ENCODE measurements around the gene CCDC51.

The CCDC51 gene

DNA sequence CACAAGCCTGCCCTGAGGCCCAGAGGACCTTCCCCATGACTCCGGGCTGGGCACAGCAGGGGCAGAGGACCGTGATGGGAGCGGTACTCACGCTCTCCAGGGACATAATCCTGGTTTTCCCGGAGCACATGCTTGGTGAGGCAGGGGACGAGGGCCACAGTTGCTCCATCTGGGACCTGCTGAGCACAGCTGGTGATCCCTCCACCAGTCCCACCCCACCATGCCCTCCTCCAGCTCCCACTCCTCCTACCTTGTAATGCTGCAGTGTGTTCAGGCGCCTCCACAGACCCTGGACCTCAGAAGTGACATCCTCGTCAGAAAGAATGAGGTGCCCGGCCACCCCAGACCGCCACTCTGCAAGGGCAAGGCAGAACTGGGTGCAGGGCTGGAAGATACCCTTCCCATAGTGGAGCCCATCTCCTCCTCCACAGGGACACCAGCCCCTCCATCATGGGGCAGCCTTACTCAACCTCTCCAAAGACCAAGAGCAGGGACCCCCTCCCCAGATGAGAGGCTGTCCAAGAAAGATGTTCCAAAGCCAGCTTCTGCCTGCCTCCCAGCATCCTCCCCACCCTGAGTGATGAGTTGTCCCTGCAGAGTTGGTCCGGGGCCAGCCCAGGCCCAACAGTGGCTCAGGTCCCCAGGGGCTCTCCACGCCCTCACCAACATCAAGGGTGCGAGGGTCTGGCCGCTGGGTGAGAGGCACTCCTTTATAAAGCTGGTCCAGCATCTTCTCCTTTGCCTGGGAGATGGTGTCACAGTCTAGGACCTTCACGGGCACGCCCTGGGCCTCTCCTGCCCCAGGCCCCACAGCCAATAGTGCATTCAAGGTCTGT, 29.5 kb downstream of the CCDC51 start:
- TF ChIP-seq ISL1 (CRISPR knock-in tag; IDR thresholded peaks at IDR 0.05): no peak
- no peak for TF ChIP-seq ZNF70 (CRISPR knock-in tag; IDR thresholded peaks at IDR 0.05)
- no peak for TF ChIP-seq SNAI2 (CRISPR knock-in tag; IDR thresholded peaks at IDR 0.05)
- TF ChIP-seq, protein P1, sequence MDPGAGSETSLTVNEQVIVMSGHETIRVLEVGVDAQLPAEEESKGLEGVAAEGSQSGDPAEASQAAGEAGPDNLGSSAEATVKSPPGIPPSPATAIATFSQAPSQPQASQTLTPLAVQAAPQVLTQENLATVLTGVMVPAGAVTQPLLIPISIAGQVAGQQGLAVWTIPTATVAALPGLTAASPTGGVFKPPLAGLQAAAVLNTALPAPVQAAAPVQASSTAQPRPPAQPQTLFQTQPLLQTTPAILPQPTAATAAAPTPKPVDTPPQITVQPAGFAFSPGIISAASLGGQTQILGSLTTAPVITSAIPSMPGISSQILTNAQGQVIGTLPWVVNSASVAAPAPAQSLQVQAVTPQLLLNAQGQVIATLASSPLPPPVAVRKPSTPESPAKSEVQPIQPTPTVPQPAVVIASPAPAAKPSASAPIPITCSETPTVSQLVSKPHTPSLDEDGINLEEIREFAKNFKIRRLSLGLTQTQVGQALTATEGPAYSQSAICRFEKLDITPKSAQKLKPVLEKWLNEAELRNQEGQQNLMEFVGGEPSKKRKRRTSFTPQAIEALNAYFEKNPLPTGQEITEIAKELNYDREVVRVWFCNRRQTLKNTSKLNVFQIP (CRISPR knock-in tag; IDR thresholded peaks at IDR 0.05; ENCODE audit: borderline replicate concordance, low read depth): no peak
- TF ChIP-seq, protein P2, sequence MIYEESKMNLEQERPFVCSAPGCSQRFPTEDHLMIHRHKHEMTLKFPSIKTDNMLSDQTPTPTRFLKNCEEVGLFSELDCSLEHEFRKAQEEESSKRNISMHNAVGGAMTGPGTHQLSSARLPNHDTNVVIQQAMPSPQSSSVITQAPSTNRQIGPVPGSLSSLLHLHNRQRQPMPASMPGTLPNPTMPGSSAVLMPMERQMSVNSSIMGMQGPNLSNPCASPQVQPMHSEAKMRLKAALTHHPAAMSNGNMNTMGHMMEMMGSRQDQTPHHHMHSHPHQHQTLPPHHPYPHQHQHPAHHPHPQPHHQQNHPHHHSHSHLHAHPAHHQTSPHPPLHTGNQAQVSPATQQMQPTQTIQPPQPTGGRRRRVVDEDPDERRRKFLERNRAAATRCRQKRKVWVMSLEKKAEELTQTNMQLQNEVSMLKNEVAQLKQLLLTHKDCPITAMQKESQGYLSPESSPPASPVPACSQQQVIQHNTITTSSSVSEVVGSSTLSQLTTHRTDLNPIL (CRISPR knock-in tag; IDR thresholded peaks at IDR 0.05; ENCODE audit: low read depth): no peak
- TF ChIP-seq ARNTL (CRISPR knock-in tag; IDR thresholded peaks at IDR 0.05; ENCODE audit: borderline replicate concordance, low read depth): no peak
- no peak for TF ChIP-seq TOX (CRISPR knock-in tag; IDR thresholded peaks at IDR 0.05; ENCODE audit: borderline replicate concordance)
- no peak for TF ChIP-seq ZNF8 (CRISPR knock-in tag; IDR thresholded peaks at IDR 0.05)
- TF ChIP-seq RARB (CRISPR knock-in tag; IDR thresholded peaks at IDR 0.05): no peak
- TF ChIP-seq, protein P3, sequence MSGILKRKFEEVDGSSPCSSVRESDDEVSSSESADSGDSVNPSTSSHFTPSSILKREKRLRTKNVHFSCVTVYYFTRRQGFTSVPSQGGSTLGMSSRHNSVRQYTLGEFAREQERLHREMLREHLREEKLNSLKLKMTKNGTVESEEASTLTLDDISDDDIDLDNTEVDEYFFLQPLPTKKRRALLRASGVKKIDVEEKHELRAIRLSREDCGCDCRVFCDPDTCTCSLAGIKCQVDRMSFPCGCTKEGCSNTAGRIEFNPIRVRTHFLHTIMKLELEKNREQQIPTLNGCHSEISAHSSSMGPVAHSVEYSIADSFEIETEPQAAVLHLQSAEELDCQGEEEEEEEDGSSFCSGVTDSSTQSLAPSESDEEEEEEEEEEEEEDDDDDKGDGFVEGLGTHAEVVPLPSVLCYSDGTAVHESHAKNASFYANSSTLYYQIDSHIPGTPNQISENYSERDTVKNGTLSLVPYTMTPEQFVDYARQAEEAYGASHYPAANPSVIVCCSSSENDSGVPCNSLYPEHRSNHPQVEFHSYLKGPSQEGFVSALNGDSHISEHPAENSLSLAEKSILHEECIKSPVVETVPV (CRISPR knock-in tag; IDR thresholded peaks at IDR 0.05): no peak
- TF ChIP-seq TCF4 (CRISPR knock-in tag; IDR thresholded peaks at IDR 0.05; ENCODE audit: borderline replicate concordance): no peak
- TF ChIP-seq ZFP3 (CRISPR knock-in tag; IDR thresholded peaks at IDR 0.05): no peak
- TF ChIP-seq ZFP30 (CRISPR knock-in tag; IDR thresholded peaks at IDR 0.05): no peak
- no peak for TF ChIP-seq ESRRG (CRISPR knock-in tag; IDR thresholded peaks at IDR 0.05)
- TF ChIP-seq CSDC2 (CRISPR knock-in tag; IDR thresholded peaks at IDR 0.05): no peak
- no peak for TF ChIP-seq PPARA (CRISPR knock-in tag; IDR thresholded peaks at IDR 0.05; ENCODE audit: borderline replicate concordance)
- no peak for ATAC-seq

DNA sequence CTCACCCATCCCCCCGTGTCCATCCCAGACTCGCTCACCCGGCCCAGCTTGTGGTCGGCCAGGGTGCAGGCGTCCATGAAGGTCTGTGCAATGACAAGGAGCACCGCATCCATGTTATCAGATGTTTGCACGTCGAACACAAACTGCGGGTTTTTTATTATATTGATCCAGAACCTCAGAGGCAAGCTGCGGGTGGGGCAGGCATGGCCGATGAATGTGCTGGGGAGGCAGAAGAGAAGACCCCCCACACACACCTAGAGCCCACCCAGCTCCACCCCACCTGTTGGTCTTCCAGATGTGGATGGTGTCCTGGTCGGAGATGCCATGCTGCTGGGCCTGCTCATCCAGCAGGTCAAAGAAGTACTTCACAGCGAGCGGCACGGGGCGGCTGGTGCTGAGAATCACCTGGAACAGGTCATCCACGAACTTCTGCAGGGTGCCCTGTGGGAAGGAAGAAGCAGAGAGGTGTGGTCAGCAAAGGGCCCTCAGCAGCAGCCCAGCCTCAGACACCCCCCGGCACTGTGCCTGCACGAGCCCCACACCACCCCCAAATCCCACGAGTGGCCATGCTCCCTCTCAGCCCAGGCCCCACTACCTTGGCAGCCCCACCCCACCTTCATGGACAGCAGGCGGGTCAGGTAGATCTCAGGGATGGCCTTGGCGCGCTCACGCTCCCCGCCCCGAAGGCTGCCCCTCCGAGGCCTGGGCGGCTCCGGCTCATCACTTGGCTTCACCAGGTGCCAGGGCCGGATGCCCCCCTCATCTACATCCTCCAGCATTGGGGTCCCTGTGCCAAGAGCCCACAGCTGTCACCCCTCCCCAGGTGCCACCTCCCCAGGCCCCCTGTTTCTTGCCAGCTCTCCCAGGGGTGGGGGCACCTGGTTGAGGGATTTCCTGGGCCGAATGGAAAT, 30.4 kb downstream of the CCDC51 start:
- TF ChIP-seq CSDC2 (CRISPR knock-in tag; IDR thresholded peaks at IDR 0.05) (no peak), TOX (CRISPR knock-in tag; IDR thresholded peaks at IDR 0.05; ENCODE audit: borderline replicate concordance) (no peak), TCF4 (CRISPR knock-in tag; IDR thresholded peaks at IDR 0.05; ENCODE audit: borderline replicate concordance) (no peak), BACH2 (CRISPR knock-in tag; IDR thresholded peaks at IDR 0.05; ENCODE audit: borderline replicate concordance) (no peak), ISL1 (CRISPR knock-in tag; IDR thresholded peaks at IDR 0.05) (no peak), ARNTL (CRISPR knock-in tag; IDR thresholded peaks at IDR 0.05; ENCODE audit: borderline replicate concordance, low read depth) (no peak), ZNF565 (CRISPR knock-in tag; conservative IDR thresholded peaks at IDR 0.05; ENCODE audit: low read depth) (no peak), ZNF70 (CRISPR knock-in tag; IDR thresholded peaks at IDR 0.05) (no peak), RARB (CRISPR knock-in tag; IDR thresholded peaks at IDR 0.05) (no peak), PPARA (CRISPR knock-in tag; IDR thresholded peaks at IDR 0.05; ENCODE audit: borderline replicate concordance) (no peak)
- TF ChIP-seq, protein P4, sequence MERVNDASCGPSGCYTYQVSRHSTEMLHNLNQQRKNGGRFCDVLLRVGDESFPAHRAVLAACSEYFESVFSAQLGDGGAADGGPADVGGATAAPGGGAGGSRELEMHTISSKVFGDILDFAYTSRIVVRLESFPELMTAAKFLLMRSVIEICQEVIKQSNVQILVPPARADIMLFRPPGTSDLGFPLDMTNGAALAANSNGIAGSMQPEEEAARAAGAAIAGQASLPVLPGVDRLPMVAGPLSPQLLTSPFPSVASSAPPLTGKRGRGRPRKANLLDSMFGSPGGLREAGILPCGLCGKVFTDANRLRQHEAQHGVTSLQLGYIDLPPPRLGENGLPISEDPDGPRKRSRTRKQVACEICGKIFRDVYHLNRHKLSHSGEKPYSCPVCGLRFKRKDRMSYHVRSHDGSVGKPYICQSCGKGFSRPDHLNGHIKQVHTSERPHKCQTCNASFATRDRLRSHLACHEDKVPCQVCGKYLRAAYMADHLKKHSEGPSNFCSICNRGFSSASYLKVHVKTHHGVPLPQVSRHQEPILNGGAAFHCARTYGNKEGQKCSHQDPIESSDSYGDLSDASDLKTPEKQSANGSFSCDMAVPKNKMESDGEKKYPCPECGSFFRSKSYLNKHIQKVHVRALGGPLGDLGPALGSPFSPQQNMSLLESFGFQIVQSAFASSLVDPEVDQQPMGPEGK (CRISPR knock-in tag; IDR thresholded peaks at IDR 0.05; ENCODE audit: borderline replicate concordance): no peak
- no peak; the same call in 2 of the 3 replicates for ATAC-seq

DNA sequence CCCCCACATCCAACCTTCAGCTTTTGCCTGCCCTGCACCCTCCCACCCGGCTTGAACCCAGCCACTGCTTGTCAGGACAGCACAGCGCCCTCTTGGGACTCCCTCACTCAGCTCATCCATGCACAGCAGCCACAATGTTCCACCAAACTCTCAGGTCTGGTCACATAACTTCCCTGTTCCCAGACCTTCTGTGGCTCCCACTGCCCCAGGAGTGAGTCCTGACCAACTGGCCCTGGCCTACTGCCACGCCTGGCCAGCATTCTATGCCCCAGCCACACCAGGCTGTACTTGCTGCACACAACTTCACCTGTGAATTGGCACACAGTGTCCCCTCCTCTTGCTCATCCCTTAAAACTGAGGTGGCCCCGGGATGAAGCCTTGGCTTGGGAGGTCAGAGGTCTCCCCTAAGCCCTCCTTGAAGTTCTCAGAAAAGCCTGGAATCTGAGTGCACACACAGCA, 31.1 kb downstream of the CCDC51 start:
- ATAC-seq: no peak
- TF ChIP-seq, protein P1 (CRISPR knock-in tag; IDR thresholded peaks at IDR 0.05; ENCODE audit: borderline replicate concordance, low read depth): no peak
- TF ChIP-seq ESRRG (CRISPR knock-in tag; IDR thresholded peaks at IDR 0.05) (no peak), TCF4 (CRISPR knock-in tag; IDR thresholded peaks at IDR 0.05; ENCODE audit: borderline replicate concordance) (no peak), BACH2 (CRISPR knock-in tag; IDR thresholded peaks at IDR 0.05; ENCODE audit: borderline replicate concordance) (no peak), RARB (CRISPR knock-in tag; IDR thresholded peaks at IDR 0.05) (no peak), ZFP3 (CRISPR knock-in tag; IDR thresholded peaks at IDR 0.05) (no peak), SNAI2 (CRISPR knock-in tag; IDR thresholded peaks at IDR 0.05) (no peak), PPARA (CRISPR knock-in tag; IDR thresholded peaks at IDR 0.05; ENCODE audit: borderline replicate concordance) (no peak), GLIS3 (CRISPR knock-in tag; IDR thresholded peaks at IDR 0.05) (no peak), OSR1 (CRISPR knock-in tag; IDR thresholded peaks at IDR 0.05) (no peak), CSDC2 (CRISPR knock-in tag; IDR thresholded peaks at IDR 0.05) (no peak), TOX (CRISPR knock-in tag; IDR thresholded peaks at IDR 0.05; ENCODE audit: borderline replicate concordance) (no peak), ZFP30 (CRISPR knock-in tag; IDR thresholded peaks at IDR 0.05) (no peak), ZNF565 (CRISPR knock-in tag; conservative IDR thresholded peaks at IDR 0.05; ENCODE audit: low read depth) (no peak), ARNTL (CRISPR knock-in tag; IDR thresholded peaks at IDR 0.05; ENCODE audit: borderline replicate concordance, low read depth) (no peak)
- TF ChIP-seq, protein P3 (CRISPR knock-in tag; IDR thresholded peaks at IDR 0.05): no peak
- TF ChIP-seq, protein P2 (CRISPR knock-in tag; IDR thresholded peaks at IDR 0.05; ENCODE audit: low read depth): no peak

All from SK-N-SH treated with all-trans-retinoic acid at 6 μM for 48 hours (cell line).